GM12864 (cell line): ENCODE results near the gene C1QTNF1.

Experiments used
- DNase-seq: peaks from one replicate; pipeline ENCODE4 v3.0.0-alpha.2; 2011; ENCODE audit warnings: low read depth
- H3K4me3 ChIP-seq: 2 replicates; pipeline ENCODE4 v1.5.1; 2011; ENCODE audit warnings: mild to moderate bottlenecking, low read depth, low read length, control low read depth
- TF ChIP-seq, protein P1 (sequence below): IDR thresholded peaks from 2 replicates; pipeline ENCODE4 v1.5.1; 2011; ENCODE audit warnings: low read depth, mild to moderate bottlenecking, moderate library complexity, low read length, control low read depth, inconsistent platforms; ENCODE audit errors: missing control alignments

Gene C1QTNF1

GRCh38 chr17:79048826-79049755 lies 25.1 kb downstream of the C1QTNF1 start:
- TF ChIP-seq, protein P1, sequence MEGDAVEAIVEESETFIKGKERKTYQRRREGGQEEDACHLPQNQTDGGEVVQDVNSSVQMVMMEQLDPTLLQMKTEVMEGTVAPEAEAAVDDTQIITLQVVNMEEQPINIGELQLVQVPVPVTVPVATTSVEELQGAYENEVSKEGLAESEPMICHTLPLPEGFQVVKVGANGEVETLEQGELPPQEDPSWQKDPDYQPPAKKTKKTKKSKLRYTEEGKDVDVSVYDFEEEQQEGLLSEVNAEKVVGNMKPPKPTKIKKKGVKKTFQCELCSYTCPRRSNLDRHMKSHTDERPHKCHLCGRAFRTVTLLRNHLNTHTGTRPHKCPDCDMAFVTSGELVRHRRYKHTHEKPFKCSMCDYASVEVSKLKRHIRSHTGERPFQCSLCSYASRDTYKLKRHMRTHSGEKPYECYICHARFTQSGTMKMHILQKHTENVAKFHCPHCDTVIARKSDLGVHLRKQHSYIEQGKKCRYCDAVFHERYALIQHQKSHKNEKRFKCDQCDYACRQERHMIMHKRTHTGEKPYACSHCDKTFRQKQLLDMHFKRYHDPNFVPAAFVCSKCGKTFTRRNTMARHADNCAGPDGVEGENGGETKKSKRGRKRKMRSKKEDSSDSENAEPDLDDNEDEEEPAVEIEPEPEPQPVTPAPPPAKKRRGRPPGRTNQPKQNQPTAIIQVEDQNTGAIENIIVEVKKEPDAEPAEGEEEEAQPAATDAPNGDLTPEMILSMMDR = no peak
- DNase-seq = no peak
- no peak overlapping the region for H3K4me3 ChIP-seq

- no peak overlapping the region for H3K4me3 ChIP-seq
- TF ChIP-seq, protein P1 = no peak
- DNase-seq = no peak
These were observed 25.9 kb downstream of the C1QTNF1 start for GRCh38 chr17:79049821-79050220.

- no peak for DNase-seq
- TF ChIP-seq, protein P1 = no peak
- H3K4me3 ChIP-seq = no peak overlapping the region
These were observed 26.6 kb downstream of the C1QTNF1 start for GRCh38 chr17:79050551-79050950.

DNA sequence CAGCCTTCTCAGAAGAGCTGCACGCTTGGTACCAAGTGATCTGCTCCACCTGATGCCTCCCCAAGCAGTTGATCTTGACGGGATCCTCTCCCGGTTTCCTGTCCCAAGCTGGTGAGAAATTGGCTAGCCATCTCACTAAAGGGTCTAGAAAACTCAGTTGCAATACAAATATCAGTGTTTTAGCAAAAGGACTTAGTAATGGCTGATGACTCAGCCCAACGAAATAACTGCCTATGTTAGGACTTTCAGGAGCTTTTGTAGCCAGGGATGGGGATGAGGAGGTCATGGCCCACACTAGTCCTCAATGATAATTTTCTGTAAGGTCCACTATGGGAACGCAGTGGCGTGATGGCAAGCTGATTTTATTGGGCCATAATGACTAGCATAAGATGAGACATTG lies 27.3 kb downstream of the C1QTNF1 start:
- DNase-seq = no peak
- TF ChIP-seq, protein P1 = no peak
- no peak overlapping the region for H3K4me3 ChIP-seq

- TF ChIP-seq, protein P1 = no peak
- no peak for DNase-seq
- H3K4me3 ChIP-seq = no peak overlapping the region
These were observed 28.2 kb downstream of the C1QTNF1 start for GRCh38 chr17:79052131-79052530.

- H3K4me3 ChIP-seq = no peak overlapping the region
These were observed 29.4 kb downstream of the C1QTNF1 start for GRCh38 chr17:79053251-79053925.

More at GRCh38 chr17:79053251-79053925, 29.4 kb downstream of the C1QTNF1 start:
- TF ChIP-seq, protein P1 = no peak
- DNase-seq = no peak
